Peyer's patch (tissue), 4 donors: ENCODE data around the gene DCAF17.

Experiments
- CTCF ChIP-seq, 6 experiments: fragments of 450-650 bp in 4 of 6; fragments of 200-600 bp in 2 of 6; sonication (generic) in 1 of 6; IDR thresholded peaks; one replicate each; pipeline ENCODE4 v1.5.1; 2017 to 2019; ENCODE audit warnings: antibody characterized with exemption in 6 of 6, mild to moderate bottlenecking in 3 of 6, moderate library complexity in 1 of 6
- POLR2A ChIP-seq, 2 donors: fragments of 450-650 bp; IDR thresholded peaks; one replicate each; pipeline ENCODE4 v1.5.1; 2017; ENCODE audit warnings: antibody characterized with exemption in 2 of 2, mild to moderate bottlenecking in 2 of 2, moderate library complexity in 2 of 2

GRCh38 chr2:171404719-171405118 lies 29.3 kb upstream of the DCAF17 start:
- TF ChIP-seq CTCF (IDR thresholded peaks at IDR 0.05), result no peak
- TF ChIP-seq POLR2A (IDR thresholded peaks at IDR 0.05), result no peak
